Neutrophil (primary cell): ENCODE measurements around the gene MICAL3.

ENCODE experiments used
- H3K27ac ChIP-seq: fragments of 200-600 bp; sonication (generic); 2 replicates; pipeline ENCODE4 v1.5.1; 2016; ENCODE audit warnings: mild to moderate bottlenecking, moderate library complexity
- H3K27me3 ChIP-seq: fragments of 200-600 bp; sonication (generic); 2 replicates; pipeline ENCODE4 v1.6.0; 2016; ENCODE audit warnings: mild to moderate bottlenecking
- H3K36me3 ChIP-seq: fragments of 200-600 bp; sonication (generic); 2 replicates; pipeline ENCODE4 v1.5.1; 2017
- H3K4me1 ChIP-seq, 2 experiments: fragments of 200-600 bp in 1 of 2; sonication (generic) in 1 of 2; 1 replicate in 1 of 2; 2 replicates in 1 of 2; pipeline versions ENCODE4 v1.5.1 to v1.6.1; 2013 to 2016; ENCODE audit warnings: low read depth in 1 of 2, low read length in 1 of 2, mild to moderate bottlenecking in 1 of 2, moderate library complexity in 1 of 2; ENCODE audit not compliant: control insufficient read depth in 1 of 2, insufficient read depth in 1 of 2
- H3K4me3 ChIP-seq, 2 experiments: fragments of 200-600 bp in 1 of 2; sonication (generic) in 1 of 2; 1 replicate in 1 of 2; 2 replicates in 1 of 2; pipeline ENCODE4 v1.5.1; 2013 to 2016; ENCODE audit warnings: low read depth in 1 of 2, low read length in 1 of 2, mild to moderate bottlenecking in 1 of 2, moderate library complexity in 1 of 2
- H3K9me3 ChIP-seq: fragments of 200-600 bp; sonication (generic); 2 replicates; pipeline ENCODE4 v1.5.1; 2016
- TF ChIP-seq, protein P1 (sequence below): fragments of 200-600 bp; sonication (generic); IDR thresholded peaks from 2 replicates; pipeline ENCODE4 v1.5.1; 2016; ENCODE audit warnings: antibody characterized with exemption

The MICAL3 gene

DNA sequence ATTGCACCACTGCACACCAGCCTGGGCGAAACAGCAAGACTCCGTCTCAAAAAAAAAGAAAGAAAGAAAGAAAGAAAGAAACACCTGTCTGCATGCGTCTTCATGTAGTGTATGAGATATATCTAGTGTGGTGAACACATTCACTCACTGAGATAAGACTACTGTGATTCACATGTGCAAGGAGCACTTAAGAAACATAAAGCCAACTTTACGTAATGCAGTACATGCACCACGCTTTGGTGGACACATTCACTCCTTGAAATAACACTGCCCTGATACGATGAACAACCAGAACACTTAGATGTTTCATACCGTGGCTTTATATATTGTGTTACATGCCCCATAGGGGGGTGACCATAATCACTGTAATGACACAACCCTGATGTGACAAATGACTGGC is 96.0 kb downstream of the MICAL3 start:
- H3K36me3 ChIP-seq = no peaks in the 10 kb centered on the region
- no peaks in the 10 kb centered on the region for H3K27me3 ChIP-seq
- H3K4me3 ChIP-seq = no peak overlapping the region
- TF ChIP-seq, protein P1, sequence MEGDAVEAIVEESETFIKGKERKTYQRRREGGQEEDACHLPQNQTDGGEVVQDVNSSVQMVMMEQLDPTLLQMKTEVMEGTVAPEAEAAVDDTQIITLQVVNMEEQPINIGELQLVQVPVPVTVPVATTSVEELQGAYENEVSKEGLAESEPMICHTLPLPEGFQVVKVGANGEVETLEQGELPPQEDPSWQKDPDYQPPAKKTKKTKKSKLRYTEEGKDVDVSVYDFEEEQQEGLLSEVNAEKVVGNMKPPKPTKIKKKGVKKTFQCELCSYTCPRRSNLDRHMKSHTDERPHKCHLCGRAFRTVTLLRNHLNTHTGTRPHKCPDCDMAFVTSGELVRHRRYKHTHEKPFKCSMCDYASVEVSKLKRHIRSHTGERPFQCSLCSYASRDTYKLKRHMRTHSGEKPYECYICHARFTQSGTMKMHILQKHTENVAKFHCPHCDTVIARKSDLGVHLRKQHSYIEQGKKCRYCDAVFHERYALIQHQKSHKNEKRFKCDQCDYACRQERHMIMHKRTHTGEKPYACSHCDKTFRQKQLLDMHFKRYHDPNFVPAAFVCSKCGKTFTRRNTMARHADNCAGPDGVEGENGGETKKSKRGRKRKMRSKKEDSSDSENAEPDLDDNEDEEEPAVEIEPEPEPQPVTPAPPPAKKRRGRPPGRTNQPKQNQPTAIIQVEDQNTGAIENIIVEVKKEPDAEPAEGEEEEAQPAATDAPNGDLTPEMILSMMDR = no peak
- peaks cover 0 to 5% of the 10 kb centered on the region in 2 experiments for H3K4me1 ChIP-seq
- H3K9me3 ChIP-seq = no peaks in the 10 kb centered on the region
- H3K27ac ChIP-seq = no peak overlapping the region

DNA sequence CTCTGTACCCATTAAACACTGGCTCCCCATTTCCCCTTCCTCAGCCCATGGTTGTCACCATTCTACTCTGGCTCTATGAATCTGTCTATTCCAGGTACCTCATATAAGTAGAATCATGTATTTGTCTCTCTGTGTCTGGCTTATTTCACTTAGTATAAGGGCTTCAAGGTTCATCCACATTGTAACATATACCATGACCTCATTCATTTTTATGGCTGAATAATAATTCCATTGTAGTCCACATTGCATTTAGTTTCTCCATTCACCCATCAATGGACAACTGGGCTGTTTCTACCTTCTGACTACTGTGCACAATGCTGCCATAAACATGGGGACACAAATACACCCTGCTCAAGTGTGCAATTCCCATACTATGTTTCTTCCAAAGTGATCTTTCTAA is 97.3 kb downstream of the MICAL3 start:
- TF ChIP-seq, protein P1 = no peak
- Histone ChIP-seq H3K4me1 (peaks cover 0 to 5% of the 10 kb centered on the region in 2 experiments), H3K27ac (no peak overlapping the region), H3K4me3 (no peak overlapping the region), H3K9me3 (no peaks in the 10 kb centered on the region), H3K36me3 (no peaks in the 10 kb centered on the region), H3K27me3 (no peaks in the 10 kb centered on the region)

DNA sequence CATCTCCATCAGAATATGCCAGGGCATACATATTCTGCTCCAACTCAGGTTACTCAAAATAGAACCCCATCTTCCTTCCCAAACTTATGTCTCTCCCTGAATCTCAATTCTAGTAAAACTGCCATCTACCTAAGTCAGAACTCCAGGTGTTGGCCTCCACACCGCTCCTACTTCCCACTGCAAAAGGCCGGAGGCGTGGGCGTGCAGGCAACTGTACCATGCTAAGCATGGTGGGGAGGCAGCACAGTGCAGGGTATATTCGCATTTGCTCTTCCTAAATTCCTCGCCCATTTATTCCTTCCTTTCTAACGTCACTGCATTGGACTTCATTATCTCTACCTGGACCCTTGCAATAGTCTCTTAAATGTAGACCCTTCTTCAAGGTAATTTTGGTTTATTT is 97.8 kb downstream of the MICAL3 start:
- TF ChIP-seq, protein P1 = no peak
- no peaks in the 10 kb centered on the region for H3K27me3 ChIP-seq
- no peak overlapping the region for H3K27ac ChIP-seq
- H3K36me3 ChIP-seq = no peaks in the 10 kb centered on the region
- peaks cover 0 to 5% of the 10 kb centered on the region in 2 experiments for H3K4me1 ChIP-seq
- H3K4me3 ChIP-seq = no peak overlapping the region
- no peaks in the 10 kb centered on the region for H3K9me3 ChIP-seq

DNA sequence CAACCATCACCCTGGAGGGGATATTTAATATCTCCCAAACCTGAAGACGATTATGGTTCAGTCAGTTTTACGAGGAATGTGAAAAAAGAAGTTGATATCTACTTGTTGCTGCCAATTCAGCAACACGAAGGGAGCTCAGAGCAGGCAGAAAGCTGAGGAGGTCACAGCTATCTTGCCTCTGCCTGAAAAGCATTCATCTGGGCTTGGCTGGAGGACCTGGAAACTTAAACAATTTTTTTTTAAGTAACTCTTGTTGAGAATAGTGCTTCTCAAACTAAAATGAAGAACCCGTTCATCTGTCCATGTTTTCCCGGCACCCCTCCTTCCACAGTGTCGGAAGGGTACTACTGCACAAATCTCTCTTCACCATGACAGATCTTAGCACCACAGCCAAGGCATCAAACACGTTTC is 98.9 kb downstream of the MICAL3 start:
- no peak overlapping the region for H3K4me3 ChIP-seq
- H3K4me1 ChIP-seq = peaks cover 0 to 5% of the 10 kb centered on the region in 2 experiments
- H3K36me3 ChIP-seq = no peaks in the 10 kb centered on the region
- no peaks in the 10 kb centered on the region for H3K9me3 ChIP-seq
- no peak overlapping the region for H3K27ac ChIP-seq
- H3K27me3 ChIP-seq = peaks cover 6% of the 10 kb centered on the region
- TF ChIP-seq, protein P1 = no peak

DNA sequence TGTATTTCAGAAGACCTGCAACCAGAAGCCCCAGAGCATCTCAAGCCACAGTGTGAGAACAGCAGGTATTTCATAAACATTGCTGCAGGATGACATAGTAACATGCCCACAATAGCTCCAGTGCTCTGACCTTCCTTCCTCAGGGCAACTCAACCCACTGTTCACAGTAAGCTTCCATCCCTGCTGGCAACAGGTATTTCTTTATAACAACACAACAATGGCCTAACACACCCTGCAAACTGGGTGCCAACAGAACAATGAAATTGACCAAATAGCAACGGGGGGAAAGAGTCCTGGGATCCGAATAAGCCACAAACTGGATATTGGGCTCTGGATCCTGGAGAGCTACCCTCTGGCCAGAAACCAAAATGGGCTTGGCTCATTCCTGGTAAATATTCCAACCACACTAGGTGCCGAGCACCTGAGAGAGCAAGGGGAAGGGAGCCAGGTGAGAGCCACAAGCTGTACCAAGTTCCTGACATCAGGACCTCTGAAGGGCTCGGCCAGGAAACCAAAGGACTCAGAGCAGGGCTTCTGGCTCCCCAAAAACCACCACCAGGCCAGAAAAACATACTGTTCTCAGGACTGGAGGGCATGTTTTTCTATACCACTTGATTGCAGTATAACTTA is 99.5 kb downstream of the MICAL3 start:
- Histone ChIP-seq H3K36me3 (no peaks in the 10 kb centered on the region), H3K9me3 (no peaks in the 10 kb centered on the region), H3K4me3 (no peak overlapping the region), H3K4me1 (peaks cover 0 to 5% of the 10 kb centered on the region in 2 experiments), H3K27ac (no peak overlapping the region), H3K27me3 (peaks cover 12% of the 10 kb centered on the region)
- TF ChIP-seq, protein P1 = no peak
